Right ventricle myocardium superior (tissue), 1 donor: ENCODE measurements around the gene SRP68. TPM values are rescaled to one million over a fixed set of nuclear protein-coding genes. Genes with fewer than 3 reads are reported as not detected.
"Not testable (repeated sequence)": the region's sequence is repeated elsewhere in the genome, so short reads cannot be mapped to it uniquely, and the experiment has no call there.

ENCODE experiments used
- ATAC-seq: fragments of 200-7000 bp; cut with Tn5 transposase; one replicate; pipeline ENCODE4 v1.9.1; 2020; ENCODE audit warnings: mild to moderate bottlenecking; ENCODE audit not compliant: poor library complexity
- DNase-seq: peaks from one replicate; pipeline ENCODE4 v3.0.0-alpha.2; 2020
- intact Hi-C: fragments of 100-400 bp; cut with DNase I; formaldehyde crosslinking; loops from one replicate; pipeline ENCODE4 v1.11.2; 2022
- total RNA-seq: library from RNA; stranded (reverse); fragmentation: NEBNext Ultra II Directional; extraction: Animal tissue kit (Norgen Biotek cat#: 25700); gene quantifications from one replicate; pipeline ENCODE4 v1.2.1, GENCODE V29; 2021
- donor health status: DM: no; HTN: yes; CAD: no; lungs with severe emphysema.

SRP68 gene
- total RNA-seq, 1 donor from 2014 or later = 57.9 TPM

DNA sequence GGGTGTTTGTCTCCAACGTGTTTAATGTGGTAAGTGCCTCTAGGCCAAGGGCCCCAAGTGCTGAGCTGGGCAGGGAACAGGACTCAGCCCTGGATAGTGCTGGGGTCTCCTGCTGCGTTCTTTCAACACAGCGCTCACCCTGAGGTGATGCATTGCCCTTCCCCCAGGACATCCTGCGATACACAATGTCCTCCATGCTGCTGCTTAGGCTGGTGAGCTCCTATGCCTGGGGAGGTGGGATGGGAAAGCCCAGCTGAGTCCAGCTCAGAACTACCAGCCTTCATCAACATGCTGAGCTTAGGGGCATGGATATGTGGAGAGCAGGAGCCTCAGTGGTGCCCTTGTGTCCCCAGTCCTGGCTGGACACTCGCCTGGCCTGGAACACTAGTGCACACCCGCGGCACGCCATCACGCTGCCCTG, 7.2 kb upstream of the SRP68 start:
- no peak for DNase-seq
- ATAC-seq = no peak
- intact Hi-C loops = no loop called here

DNA sequence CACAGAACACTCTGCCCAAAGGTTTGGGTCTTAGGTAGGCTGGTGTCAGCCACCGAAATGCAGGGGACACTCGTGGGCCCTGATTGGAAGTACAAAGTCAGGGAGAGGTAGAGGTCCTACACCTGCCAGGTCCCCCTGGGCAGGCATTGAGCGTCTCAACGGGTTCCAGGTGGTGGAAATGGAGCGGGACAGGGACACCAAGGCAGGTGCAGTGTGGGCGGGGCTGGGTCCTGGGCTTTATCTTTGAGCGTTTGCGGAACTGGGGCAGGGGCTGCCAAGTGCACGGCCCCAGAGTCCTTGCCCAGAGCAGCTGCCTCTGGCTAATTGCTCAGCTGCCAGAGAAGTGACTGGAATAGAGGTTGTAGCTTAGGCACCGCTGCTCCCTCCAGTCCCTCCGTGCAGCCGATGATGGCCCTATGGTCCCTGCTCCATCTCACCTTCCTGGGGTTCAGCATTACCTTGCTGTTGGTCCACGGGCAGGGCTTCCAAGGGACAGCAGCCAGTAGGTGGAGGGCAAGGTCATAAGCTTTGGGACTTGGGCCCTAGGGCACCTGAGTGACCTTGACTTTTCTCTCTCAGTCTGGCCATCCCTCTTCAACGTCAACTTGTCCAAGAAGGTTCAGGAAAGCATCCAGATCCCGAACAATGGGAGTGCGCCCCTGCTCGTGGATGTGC, 6.7 kb upstream of the SRP68 start, which contains the start of gene ZACN:
Gene ZACN (plus strand): TSS at position 323 of the 675 bp plus-strand sequence. CDS start 83 bp downstream, at position 406.
- intact Hi-C loops = no loop called here
- DNase-seq (no peak), ATAC-seq (no peak)

DNA sequence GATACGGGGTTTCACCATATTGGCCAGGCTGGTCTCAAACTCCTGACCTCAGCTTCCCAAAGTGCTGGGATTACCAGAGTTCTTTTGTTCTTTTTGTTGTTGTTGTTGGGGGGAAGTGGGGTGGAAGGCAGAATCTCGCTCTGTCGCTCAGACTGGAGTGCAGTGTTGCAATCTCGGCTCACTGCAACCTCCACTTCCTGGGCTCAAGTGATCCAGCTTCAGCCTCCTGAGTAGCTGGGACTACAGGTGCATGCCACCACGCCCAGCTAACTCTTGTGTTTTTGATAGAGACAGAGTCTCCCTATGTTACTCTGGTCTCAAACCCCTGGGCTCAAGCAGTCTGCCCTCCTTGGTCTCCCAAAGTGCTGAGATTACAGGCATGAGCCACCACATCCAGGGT, 6.1 kb upstream of the SRP68 start:
- intact Hi-C loops, DNase-seq, ATAC-seq: not testable (repeated sequence)

DNA sequence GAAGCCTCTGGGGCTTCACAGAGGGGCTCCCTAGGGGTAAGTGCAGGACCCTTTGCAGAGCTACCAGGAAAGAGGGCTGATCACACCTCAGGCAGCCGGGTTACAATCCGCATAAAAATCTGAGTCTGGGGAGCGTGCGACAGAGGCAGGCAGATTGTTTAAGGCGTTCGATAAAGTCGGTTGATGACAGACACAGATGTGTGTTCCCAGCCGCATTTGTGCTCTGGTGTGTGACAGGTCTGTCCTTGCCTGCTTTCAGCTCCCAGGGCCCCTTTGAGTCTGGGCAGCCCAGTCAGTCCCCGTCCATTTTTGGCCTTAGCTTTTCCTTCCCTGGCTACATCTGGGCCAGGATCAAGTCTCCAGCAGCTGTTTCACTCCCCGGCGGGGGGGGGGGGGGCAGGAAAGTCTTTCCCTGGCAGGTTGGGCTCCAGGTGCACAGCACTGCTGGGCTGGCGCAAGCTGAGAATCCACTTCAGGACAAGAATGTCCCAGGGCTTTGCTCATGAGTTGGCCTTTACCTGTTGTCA, 5.3 kb upstream of the SRP68 start:
- no peak for DNase-seq
- no peak for ATAC-seq
- intact Hi-C loops = no loop called here

DNA sequence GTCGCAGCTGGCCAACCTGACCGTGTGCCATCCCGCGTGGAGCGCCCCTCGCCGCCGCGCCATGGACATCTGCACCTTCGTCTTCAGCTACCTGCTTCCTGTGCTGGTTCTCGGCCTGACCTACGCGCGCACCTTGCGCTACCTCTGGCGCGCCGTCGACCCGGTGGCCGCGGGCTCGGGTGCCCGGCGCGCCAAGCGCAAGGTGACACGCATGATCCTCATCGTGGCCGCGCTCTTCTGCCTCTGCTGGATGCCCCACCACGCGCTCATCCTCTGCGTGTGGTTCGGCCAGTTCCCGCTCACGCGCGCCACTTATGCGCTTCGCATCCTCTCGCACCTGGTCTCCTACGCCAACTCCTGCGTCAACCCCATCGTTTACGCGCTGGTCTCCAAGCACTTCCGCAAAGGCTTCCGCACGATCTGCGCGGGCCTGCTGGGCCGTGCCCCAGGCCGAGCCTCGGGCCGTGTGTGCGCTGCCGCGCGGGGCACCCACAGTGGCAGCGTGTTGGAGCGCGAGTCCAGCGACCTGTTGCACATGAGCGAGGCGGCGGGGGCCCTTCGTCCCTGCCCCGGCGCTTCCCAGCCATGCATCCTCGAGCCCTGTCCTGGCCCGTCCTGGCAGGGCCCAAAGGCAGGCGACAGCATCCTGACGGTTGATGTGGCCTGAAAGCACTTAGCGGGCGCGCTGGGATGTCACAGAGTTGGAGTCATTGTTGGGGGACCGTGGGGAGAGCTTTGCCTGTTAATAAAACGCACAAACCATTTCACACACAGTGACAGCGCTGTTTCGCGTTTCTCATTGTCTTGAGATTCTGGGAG, 4.7 kb upstream of the SRP68 start:
- intact Hi-C loops = no loop called here
- ATAC-seq = no peak
- DNase-seq = no peak

DNA sequence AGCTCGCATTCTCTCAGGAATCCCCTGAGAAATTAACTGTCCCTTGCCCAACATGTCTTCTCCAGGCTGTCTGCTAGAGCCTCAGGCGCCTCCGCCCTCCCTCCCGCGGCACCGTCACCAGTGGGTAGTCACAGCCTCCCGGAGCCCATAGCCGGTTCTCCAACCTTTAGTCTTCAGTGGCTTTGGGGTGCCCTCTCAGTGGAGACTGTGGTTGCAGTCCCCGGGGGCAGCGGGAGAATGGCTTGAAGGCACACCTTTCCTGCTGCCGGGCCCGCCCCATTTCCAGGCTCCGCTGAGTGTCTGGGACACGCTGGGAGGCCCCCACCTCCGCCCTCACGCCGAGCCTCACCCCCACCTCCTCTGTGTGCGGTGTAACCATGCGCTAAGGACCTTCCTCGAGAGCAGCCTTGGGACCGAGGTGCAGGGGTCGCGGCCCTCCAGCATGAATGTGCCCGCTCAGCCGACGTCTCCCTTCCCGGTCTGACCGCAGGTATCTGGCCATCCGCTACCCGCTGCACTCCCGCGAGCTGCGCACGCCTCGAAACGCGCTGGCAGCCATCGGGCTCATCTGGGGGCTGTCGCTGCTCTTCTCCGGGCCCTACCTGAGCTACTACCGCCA, 3.9 kb upstream of the SRP68 start:
- no peak for DNase-seq
- intact Hi-C loops = no loop called here
- no peak for ATAC-seq

DNA sequence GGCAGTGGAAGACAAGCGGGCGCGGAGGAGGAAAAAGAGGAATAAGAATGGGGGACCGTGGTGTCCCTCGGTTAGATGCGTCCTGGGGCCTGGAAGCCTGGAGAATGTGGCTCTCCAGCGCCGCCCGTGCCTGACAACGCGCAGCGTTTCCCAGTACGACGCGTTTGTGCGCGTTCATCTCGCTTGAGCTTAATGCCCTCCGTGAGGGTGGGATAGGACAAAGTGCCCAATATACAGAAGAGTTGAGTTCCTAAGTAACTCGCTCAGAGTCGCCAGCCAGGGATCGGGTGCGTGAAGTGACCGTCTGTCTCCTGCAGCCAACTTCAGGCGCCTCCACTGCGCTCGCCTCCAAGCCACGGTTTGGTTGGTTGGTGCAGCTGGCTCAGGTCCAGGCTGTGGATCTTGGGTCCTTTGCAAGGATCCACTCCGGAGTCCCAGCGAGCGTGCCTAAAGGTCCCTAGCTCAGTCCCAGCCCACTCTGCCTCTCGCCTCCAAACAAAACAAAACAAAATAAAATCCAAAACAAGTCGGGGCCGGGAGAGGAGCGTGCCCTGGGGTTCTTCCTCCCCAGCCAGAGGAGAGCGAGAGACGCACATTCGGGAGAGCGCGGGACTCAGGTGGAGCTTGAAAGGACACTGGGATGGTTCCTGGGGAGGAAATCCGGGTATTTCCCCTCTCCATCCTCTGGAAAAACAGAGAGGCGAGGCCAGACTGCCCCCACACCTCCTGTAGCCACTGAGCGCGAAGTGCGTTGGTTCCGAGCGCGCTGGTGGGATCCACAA, 3.2 kb upstream of the SRP68 start:
- intact Hi-C loops = no loop called here
- no peak for ATAC-seq
- DNase-seq = no peak

DNA sequence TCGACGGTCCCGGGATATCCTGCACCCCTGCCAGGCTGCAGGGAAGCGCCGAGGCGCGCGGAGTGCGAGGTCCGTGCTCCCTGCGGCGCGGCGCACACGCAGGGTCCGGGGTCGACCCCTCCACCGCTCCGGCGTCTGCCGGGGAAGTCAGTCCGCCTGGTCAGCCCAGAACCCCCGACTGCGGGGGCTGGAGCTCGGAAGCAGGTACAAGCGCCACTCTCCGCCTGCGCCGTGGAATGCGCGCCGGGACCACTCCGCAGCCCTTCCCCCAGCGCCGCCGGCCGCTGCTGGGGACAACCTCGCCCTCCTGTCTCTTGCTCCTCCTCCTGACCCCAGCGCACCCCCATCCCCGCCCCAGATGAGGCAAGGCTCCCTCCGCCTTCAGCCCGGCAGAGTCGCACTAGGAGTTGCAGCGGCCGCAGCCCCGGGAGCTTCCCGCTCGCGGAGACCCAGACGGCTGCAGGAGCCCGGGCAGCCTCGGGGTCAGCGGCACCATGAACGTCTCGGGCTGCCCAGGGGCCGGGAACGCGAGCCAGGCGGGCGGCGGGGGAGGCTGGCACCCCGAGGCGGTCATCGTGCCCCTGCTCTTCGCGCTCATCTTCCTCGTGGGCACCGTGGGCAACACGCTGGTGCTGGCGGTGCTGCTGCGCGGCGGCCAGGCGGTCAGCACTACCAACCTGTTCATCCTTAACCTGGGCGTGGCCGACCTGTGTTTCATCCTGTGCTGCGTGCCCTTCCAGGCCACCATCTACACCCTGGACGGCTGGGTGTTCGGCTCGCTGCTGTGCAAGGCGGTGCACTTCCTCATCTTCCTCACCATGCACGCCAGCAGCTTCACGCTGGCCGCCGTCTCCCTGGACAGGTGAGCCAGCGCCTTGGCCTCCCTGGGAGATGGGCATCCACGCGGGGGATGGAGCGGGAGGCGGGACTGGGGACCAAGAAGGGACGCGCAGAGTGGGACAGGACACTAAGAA, 2.4 kb upstream of the SRP68 start, which contains the start of gene GALR2:
Gene GALR2 (plus strand): TSS at position 392 of the 974 bp plus-strand sequence. CDS start 103 bp downstream, at position 495.
- DNase-seq = no peak
- ATAC-seq = no peak
- intact Hi-C loops = no loop called here

DNA sequence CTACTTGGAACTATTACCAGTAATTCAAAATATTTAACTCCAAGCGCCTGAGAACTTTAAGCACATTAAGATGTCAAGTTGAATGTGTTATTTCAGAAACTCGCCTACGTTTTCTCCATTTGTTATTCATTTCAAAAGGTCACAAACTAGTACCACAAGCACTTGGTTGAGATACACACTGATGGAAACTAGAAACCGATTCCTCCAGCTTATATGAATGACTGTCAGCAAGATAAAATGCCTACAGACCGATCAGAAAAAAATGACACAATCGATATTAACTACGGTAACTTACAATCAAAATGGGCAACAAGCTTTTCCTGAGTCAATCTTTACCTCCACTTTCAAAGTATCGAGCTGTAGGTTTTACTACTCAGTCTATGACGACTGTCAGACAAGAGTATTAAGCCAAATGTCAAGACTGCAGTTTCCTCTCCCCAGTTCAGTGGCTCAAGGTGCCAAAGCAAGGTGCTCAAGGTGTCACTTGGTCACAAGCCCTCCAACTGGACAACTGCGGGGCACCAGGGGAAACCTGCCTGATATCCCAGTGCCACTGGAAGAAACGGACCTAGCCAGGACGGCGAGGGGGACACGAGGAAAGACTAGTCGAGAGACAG, 678 bp downstream of the SRP68 start:
- DNase-seq (no peak), ATAC-seq (no peak)
- intact Hi-C loops = no loop called here

DNA sequence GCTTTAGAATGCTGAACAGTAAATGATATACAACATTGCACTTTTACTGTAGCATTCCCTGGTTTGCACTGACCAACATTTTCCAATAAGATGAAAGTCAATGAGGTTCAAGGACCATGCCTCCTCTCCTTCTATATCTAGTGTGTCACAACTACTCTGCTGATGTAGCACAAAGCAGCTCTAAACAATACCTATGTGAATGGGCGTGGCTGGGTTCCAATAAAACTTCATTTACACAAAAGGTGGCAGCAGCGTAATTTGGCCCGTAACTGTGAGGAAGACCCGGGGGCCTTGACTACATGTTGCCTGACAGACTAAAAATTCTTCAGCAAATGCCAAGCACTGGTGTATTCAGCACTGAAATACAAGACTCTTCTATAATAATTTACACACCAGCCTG, 6.5 kb downstream of the SRP68 start:
- DNase-seq = no peak
- intact Hi-C loops = no loop called here
- no peak for ATAC-seq

DNA sequence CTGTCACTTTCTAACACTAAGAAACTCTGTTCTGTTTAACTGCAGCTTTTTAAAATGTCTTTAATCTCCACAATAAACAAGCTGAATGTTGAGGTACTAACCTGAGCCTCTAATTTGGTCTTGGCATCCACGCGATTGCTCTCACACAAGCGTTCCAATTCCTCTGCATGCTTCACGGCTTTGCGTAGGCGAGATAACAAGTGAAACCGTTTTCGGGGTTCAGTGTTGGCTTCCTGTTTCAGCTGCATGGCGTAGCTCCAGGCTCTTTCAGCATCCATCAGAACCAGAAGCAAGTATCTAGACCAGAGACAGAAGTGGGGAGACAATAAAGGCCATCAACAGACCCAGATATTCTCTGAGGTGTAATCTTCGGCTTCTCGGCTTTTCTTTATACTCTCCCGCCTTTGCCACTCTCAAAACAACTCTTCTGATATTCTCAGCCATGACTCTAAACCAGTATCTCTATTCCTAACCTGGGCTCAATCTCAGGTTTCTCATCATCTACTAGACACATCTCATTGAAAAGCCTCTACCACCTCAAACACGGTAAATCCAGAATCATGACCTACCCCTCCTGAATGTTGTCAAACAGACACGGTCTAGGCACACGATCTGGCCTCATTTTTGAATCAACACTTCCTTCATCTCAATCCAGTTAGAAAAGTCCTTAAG, 8.3 kb downstream of the SRP68 start:
- DNase-seq = no peak
- ATAC-seq = no peak
- intact Hi-C loops = no loop called here

DNA sequence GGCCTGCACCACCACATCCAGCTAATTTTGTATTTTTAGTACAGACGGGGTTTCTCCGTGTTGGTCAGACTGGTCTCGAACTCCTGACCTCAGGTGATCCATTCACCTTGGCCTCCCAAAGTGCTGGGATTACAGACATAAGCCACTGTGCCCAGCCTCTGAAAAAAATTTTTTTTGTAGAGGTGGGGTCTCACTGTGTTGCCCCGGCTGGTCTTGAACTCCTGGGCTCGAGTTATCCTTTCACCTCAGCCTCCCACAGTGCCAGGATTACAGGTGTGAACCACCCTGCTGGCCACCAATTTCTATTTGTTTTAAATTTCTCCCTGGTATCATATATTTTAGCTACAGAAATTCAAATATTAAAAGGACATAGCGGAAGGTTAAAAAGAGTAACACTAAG, 14.1 kb downstream of the SRP68 start:
- DNase-seq, ATAC-seq, intact Hi-C loops: not testable (repeated sequence)

DNA sequence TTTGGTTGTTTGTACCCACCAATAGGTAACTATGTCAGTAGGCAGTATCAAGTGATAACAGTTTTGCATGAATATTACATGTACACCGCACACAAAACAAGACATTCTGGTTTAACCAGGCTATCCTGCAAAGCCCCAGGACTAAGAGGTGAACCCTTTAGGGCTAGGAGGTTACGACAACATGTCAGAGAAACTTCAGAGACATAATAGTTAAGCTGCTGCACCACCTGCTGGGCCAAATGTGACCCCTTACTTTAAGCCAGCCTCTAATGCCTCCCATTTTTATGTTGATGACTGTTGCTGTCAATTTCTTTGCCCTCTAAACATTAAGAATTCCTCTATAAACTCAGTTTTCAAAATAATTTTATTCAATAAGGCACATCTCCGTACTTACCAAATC, 15.4 kb downstream of the SRP68 start:
- intact Hi-C loops = no loop called here
- no peak for DNase-seq
- no peak for ATAC-seq

DNA sequence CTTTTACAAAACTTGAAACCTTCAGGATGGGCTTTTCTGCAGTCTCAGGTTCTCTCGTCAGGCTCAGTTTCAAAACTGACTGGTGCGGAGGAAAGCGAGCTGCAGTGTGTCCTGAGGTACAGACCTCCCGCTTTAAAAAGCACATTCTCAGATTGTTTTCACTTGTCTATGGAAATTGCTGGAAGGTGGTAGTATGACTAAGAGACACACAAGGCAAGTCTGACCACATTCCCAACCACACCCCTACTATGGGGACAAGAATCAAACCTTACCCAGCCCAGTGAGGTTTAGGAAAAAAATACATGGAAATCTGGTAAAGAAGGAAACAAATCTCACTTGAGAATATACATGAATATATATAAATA, 18.2 kb downstream of the SRP68 start:
- no peak for DNase-seq
- ATAC-seq = no peak
- intact Hi-C loops = no loop called here

DNA sequence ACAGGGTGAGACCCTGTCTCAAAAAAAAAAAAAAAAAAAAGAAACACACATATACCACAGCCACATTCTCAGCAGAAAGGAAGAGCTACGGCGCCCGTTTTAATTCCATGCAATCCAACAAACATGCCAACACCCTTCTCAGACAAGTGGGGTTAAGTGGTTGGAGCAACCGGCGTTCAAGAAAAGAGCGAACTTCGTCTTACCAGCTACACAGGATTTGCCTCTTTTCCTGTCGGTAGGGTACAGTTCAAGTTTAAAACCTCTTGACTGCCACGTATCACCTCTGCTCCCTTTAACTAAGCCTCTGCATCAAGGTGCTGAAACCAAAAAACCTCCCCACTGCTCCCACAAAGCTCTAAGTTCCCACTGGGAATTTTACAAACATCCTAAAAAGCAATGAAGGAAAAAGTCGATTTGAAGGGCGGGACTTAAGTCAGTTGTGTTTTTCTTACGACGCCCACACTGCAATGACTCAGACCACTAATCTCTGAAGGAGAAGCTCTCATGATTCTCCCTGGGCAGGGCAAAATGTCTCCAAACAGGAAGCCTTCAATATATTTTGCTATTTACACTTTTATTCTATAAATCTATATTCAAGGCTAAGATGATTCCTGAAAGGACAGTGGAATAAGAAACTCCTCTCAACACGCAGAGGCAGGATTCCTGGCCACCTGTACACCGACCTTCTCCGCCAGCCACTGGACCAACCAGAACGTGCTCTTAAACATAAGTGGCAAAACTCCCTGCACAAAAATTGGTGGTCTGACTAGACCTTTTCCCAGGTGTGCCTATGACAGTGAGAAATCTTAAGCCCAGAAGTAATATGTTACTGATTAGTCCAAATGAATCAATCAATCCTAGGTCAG, 18.8 kb downstream of the SRP68 start:
- DNase-seq = no peak
- intact Hi-C loops = no loop called here
- ATAC-seq = no peak

DNA sequence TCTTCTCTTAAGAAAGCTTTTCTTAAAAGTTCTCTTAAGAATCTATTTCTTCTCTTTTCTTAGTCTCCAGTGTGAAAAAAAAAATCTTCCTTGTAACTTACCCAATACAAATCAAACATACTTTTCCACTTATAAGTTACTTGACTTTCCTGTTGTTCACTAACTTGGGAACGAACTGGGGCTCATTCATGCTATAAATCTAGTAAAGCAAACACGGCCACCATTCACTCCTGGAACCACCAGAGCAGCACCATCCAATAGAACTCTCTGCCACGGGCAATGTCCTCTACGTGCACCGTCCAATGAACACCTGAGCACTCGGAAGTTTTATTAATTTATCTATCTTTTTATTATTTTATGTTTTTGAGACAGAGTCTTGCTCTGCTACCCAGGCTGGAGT, 20.8 kb downstream of the SRP68 start:
- intact Hi-C loops = no loop called here
- ATAC-seq (no peak), DNase-seq (no peak)
